Activated gamma-delta T cell (primary cell): ENCODE measurements around the gene IL37.

Experiments used
- DNase-seq: peaks from one replicate; lab custom pipeline; 2025; lab: John Stamatoyannopoulos, UW

IL37 gene

DNA sequence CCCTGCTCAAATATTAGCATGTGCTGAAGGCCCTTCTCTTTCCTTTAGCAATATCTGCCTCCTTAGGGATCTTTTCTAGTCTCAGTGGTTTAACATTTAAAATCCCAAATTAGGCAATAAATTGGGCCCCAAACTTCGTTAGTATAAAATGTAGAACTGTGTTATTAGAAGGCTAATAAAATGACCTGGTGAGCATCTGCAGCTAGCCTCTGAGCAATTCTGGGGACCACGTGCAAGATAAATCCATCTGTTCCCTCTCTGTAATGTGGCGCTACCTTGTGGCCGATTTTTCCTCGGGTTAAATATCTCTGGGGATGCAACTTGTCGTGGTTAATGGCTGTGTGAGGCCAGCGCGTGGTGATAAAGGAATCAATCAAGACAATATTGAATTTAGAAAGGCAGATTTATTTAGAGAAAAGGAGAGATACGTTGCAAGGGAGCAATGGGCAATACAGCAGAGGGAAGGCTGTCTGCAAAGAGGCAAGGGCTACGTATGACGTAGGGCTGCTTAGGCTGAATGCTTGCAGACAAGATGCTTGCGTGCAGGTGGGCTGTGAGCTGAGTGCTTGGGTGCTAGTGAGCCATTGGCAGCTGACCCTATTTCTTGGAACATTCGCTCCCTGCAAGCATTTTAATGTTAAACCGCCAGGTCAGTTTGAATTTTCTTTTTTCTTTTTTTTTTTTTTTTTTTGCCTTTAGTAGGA, 48.3 kb downstream of the IL37 start:
- no peak for DNase-seq

DNA sequence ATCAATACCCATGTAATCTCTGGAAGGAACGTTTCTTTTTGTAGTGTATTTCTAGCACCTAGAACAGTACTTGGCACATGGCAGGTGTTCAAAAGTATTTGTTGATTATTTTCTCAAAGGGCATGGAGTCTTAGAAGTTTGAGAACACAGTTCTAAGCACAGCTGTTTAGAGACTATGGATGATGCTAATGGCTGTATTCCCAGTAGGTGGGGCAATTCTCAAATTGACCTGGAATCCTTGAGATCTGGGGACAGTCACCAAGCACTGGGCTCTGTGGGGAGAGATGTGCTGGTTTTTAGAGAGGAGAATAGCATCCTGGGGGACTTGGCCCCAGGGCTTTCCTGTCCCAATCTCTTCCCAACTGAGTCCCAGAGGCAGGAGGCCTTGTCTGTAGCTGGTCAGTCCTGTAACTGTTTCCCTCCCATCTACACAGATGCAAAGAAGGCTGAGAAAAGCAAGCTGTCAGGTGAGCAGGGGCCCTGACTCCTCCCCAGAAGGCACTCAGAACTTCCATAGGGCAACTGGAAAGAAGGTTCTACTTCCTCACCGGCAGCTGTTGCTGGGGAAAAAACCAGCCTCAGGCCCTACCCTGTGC, 49.4 kb downstream of the IL37 start:
- no peak for DNase-seq

DNA sequence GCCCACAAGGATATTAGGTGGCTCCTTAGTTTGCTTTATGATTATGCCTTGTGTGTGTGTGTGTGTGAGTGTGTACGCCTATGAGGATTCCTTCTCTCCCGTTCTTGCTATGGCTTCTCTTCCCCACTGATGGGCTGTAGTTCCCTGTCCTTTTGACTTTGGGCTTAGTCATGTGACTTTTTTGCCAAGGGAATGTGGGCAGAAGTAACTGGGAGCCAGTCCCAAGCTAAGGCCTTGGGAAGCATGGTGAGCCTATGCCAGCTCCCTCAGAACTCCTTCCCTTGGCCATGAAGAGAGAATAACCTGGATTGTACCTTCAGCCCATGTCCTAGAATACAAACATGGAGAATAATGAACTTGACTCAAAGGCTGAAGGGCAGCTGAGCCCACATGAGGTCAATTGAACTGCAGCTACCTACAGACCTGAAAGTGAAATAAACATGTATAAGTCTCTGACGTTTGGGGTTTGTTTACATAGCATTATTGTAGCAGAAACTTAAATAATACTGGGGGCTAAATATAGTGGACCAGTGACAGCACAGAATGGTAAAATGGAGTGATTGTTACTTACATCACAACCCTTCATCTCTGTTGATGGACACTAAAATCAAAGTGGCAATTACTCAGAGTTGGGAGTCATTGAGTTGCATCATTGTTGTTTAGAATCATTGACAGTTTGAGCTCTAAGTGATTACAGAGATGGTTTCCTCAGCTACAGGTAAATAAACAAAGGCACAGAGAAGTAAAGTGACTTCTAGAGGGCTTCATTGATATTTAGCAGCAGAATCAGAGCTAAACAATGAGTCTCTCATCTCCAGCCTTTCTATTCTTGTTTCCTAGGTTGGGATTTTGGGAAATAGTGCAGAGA, 51.6 kb downstream of the IL37 start:
- DNase-seq, result no peak

DNA sequence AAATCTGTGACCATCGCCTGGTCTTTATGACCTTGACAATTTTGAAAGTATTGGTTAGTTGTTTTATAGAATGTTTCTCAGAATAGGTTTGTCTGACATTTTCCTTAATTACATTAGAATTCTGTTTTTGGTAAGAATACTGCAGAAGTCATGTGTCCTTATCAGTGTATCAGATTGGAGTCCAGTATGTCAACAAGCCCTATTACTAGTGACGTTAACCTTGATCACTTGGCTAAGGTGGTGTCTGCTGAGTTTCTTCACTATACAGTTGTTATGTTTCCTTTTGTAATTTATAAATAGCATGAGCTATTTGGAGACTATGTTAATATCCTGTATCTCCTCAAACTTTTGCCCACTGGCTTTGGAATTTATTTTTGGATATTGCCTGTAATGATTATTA, 56.1 kb downstream of the IL37 start:
- no peak for DNase-seq
